Keratinocyte (primary cell): Measurements from ENCODE around the gene DIS3L2. TPM values are rescaled to one million over a fixed set of nuclear protein-coding genes. Genes with fewer than 3 reads are reported as not detected.

Experiments used
- DNase-seq: peaks from one replicate; pipeline ENCODE4 v3.0.0-alpha.2; 2011; ENCODE audit warnings: low read depth, missing footprints, low spot score
- FAIRE-seq: peaks from 2 replicates; lab custom pipeline; 2011; peaks lifted over from hg19 to GRCh38; lab: Jason Lieb, UNC
- H2AFZ ChIP-seq: 2 replicates; pipeline ENCODE4 v1.6.0; 2012; ENCODE audit warnings: low read length, control low read depth, inconsistent platforms; ENCODE audit not compliant: control insufficient read depth
- H3K27ac ChIP-seq: 2 replicates; pipeline ENCODE4 v1.5.1; 2011; ENCODE audit warnings: low read length; ENCODE audit not compliant: control insufficient read depth, insufficient read depth
- H3K27me3 ChIP-seq: 3 replicates; pipeline ENCODE4 v1.6.0; 2011; ENCODE audit warnings: low read length; ENCODE audit not compliant: control insufficient read depth, insufficient read depth; ENCODE audit errors: extremely low read depth
- H3K36me3 ChIP-seq, 2 experiments: 2 replicates in 1 of 2; 3 replicates in 1 of 2; pipeline ENCODE4 v1.5.1; 2011; ENCODE audit warnings: low read length in 2 of 2, mild to moderate bottlenecking in 1 of 2; ENCODE audit not compliant: control insufficient read depth in 2 of 2, insufficient read depth in 2 of 2; ENCODE audit errors: extremely low read depth in 1 of 2
- H3K4me1 ChIP-seq: 3 replicates; pipeline ENCODE4 v1.5.1; 2011; ENCODE audit warnings: low read length; ENCODE audit not compliant: control insufficient read depth, insufficient read depth; ENCODE audit errors: extremely low read depth
- H3K4me2 ChIP-seq: 3 replicates; pipeline ENCODE4 v1.6.0; 2011; ENCODE audit warnings: low read depth, low read length; ENCODE audit not compliant: control insufficient read depth, insufficient read depth; ENCODE audit errors: extremely low read depth
- H3K4me3 ChIP-seq, 3 experiments: fragments of 200-600 bp in 1 of 3; sonication (generic) in 1 of 3; 2 replicates in 2 of 3; 3 replicates in 1 of 3; pipeline ENCODE4 v1.5.1; 2011 to 2016; ENCODE audit warnings: low read length in 3 of 3, mild to moderate bottlenecking in 3 of 3, control low read depth in 2 of 3, inconsistent platforms in 1 of 3, low read depth in 1 of 3, mixed read lengths in 1 of 3, mixed run types in 1 of 3, moderate library complexity in 1 of 3; ENCODE audit not compliant: control insufficient read depth in 2 of 3, insufficient read depth in 2 of 3; ENCODE audit errors: extremely low read depth in 1 of 3
- H3K79me2 ChIP-seq: 2 replicates; pipeline ENCODE4 v1.6.0; 2012; ENCODE audit warnings: low read length; ENCODE audit not compliant: control insufficient read depth, insufficient read depth
- H3K9ac ChIP-seq: 3 replicates; pipeline ENCODE4 v1.6.0; 2011; ENCODE audit warnings: low read length; ENCODE audit not compliant: control insufficient read depth, insufficient read depth; ENCODE audit errors: extremely low read depth
- H3K9me1 ChIP-seq: 3 replicates; pipeline ENCODE4 v1.6.0; 2011; ENCODE audit warnings: low read length; ENCODE audit not compliant: control insufficient read depth, insufficient read depth; ENCODE audit errors: extremely low read depth
- H3K9me3 ChIP-seq: 2 replicates; pipeline ENCODE4 v1.5.1; 2012; ENCODE audit warnings: low read depth, low read length; ENCODE audit not compliant: control insufficient read depth
- H4K20me1 ChIP-seq: 3 replicates; pipeline ENCODE4 v1.6.0; 2011; ENCODE audit warnings: low read length; ENCODE audit not compliant: control insufficient read depth, insufficient read depth; ENCODE audit errors: extremely low read depth
- EZH2 ChIP-seq: IDR thresholded peaks from one replicate; pipeline ENCODE4 v1.6.1; 2012; ENCODE audit warnings: inconsistent platforms, mild to moderate bottlenecking, low read length, moderate library complexity
- dilution Hi-C: fragments of 300-500 bp; cut with MboI; formaldehyde crosslinking; loops from one replicate; pipeline ENCODE4 v1.7.0; 2020; ENCODE audit warnings: low sequenced_read_pairs; ENCODE audit not compliant: extremely low pct_ligation_motif_present
- polyA plus RNA-seq, 5 experiments: library from polyadenylated mRNA; depleted of rRNA in 3 of 5; stranded (reverse) in 3 of 5; stranded (forward) in 1 of 5; unstranded in 1 of 5; fragments of >200 nt; gene quantifications; 1 replicate in 1 of 5; 2 replicates in 3 of 5; 3 replicates in 1 of 5; pipeline versions ENCODE4 v1.2.1 to v1.2.3, GENCODE V29; 2011 to 2012; ENCODE audit warnings: missing spikeins in 2 of 5, low read depth in 1 of 5, low replicate concordance in 1 of 5
- TF ChIP-seq, protein P1 (sequence below), 3 experiments: IDR thresholded peaks in 1 of 3; conservative IDR thresholded peaks in 1 of 3; optimal IDR thresholded peaks in 1 of 3; 2 replicates in 2 of 3; 3 replicates in 1 of 3; pipeline versions ENCODE3 to v1.5.1; 2011; ENCODE audit warnings: low read length in 3 of 3, mild to moderate bottlenecking in 3 of 3, moderate library complexity in 2 of 3, control low read depth in 1 of 3, inconsistent platforms in 1 of 3; ENCODE audit not compliant: insufficient read depth in 2 of 3; ENCODE audit errors: extremely low read depth in 1 of 3

Gene DIS3L2
- polyA plus RNA-seq, 1 donor (not counting 4 experiments of a cell fraction or from before 2014, with no cell fraction given): 8.6 TPM

DNA sequence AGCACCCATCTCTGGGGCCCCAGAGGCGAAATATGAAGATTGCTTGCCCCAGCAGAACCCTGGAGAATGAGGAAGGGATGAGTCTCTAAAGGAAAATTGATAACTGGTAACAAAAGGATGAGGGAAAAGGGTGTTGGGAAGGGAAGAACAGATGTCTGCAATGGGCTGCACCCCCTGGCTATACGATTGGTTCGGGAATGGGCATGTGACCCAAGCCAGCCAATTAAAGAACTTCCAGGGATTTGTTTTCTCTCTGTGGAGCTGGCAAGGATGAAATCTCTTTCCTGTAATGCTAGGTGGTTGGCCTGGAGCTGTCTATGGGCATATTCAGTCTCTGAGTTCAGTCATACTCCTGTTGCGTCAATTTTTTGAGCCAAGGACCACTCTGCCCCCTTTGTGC is 22.5 kb upstream of the DIS3L2 start:
- FAIRE-seq (no peak), DNase-seq (no peak)
- Histone ChIP-seq H3K27me3 (peaks cover 6% of the 10 kb centered on the region), H3K9me3 (no peaks in the 10 kb centered on the region), H3K27ac (no peak overlapping the region), H4K20me1 (no peaks in the 10 kb centered on the region), H3K36me3 (no peaks in the 10 kb centered on the region), H3K4me3 (no peak overlapping the region), H3K4me2 (no peak overlapping the region), H3K79me2 (no peaks in the 10 kb centered on the region), H2AFZ (no peak overlapping the region), H3K9ac (no peak overlapping the region), H3K9me1 (no peaks in the 10 kb centered on the region), H3K4me1 (no peaks in the 10 kb centered on the region)
- dilution Hi-C loops: no loop called here
- TF ChIP-seq, protein P1, sequence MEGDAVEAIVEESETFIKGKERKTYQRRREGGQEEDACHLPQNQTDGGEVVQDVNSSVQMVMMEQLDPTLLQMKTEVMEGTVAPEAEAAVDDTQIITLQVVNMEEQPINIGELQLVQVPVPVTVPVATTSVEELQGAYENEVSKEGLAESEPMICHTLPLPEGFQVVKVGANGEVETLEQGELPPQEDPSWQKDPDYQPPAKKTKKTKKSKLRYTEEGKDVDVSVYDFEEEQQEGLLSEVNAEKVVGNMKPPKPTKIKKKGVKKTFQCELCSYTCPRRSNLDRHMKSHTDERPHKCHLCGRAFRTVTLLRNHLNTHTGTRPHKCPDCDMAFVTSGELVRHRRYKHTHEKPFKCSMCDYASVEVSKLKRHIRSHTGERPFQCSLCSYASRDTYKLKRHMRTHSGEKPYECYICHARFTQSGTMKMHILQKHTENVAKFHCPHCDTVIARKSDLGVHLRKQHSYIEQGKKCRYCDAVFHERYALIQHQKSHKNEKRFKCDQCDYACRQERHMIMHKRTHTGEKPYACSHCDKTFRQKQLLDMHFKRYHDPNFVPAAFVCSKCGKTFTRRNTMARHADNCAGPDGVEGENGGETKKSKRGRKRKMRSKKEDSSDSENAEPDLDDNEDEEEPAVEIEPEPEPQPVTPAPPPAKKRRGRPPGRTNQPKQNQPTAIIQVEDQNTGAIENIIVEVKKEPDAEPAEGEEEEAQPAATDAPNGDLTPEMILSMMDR (optimal IDR thresholded peaks at IDR 0.05 in 1 of 3, IDR thresholded peaks at IDR 0.05 in 1 of 3, conservative IDR thresholded peaks at IDR 0.05 in 1 of 3; ENCODE audit: extremely low read depth in 1 of 3, insufficient read depth in 2 of 3, low read length in 3 of 3): no peak
- TF ChIP-seq EZH2: no peak

DNA sequence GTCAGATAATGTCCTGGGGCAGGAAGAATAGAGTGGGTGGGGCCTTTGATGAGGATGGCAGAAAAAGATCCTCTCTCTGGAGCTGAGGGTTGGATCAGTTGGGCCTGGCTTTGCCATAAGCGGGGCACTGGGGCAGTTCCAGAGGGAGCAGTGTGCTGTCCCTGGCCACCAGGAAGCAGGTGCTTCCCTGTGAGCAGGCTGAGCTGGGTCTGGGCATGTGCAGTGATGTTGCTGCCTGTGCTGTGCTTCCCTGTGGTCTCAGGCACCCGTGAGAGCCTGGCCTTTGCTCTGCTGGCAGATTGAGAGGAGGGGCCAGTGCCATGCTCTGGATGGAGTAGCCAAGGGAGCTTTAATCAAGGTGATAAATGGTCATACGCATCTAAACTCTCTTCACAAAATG is 20.7 kb upstream of the DIS3L2 start:
- no peak for DNase-seq
- Histone ChIP-seq H3K27me3 (no peaks in the 10 kb centered on the region), H3K27ac (no peak overlapping the region), H3K9me1 (no peaks in the 10 kb centered on the region), H3K9ac (no peak overlapping the region), H3K36me3 (no peaks in the 10 kb centered on the region), H3K79me2 (no peaks in the 10 kb centered on the region), H4K20me1 (no peaks in the 10 kb centered on the region), H3K9me3 (no peaks in the 10 kb centered on the region), H3K4me3 (no peak overlapping the region), H3K4me2 (no peak overlapping the region), H2AFZ (no peak overlapping the region), H3K4me1 (no peaks in the 10 kb centered on the region)
- TF ChIP-seq, protein P1 (optimal IDR thresholded peaks at IDR 0.05 in 1 of 3, IDR thresholded peaks at IDR 0.05 in 1 of 3, conservative IDR thresholded peaks at IDR 0.05 in 1 of 3; ENCODE audit: extremely low read depth in 1 of 3, insufficient read depth in 2 of 3, low read length in 3 of 3): no peak
- no peak for TF ChIP-seq EZH2
- FAIRE-seq: no peak
- dilution Hi-C loops: no loop called here
